ENCODE measurements around the gene KCNG1.

The KCNG1 gene

DNA sequence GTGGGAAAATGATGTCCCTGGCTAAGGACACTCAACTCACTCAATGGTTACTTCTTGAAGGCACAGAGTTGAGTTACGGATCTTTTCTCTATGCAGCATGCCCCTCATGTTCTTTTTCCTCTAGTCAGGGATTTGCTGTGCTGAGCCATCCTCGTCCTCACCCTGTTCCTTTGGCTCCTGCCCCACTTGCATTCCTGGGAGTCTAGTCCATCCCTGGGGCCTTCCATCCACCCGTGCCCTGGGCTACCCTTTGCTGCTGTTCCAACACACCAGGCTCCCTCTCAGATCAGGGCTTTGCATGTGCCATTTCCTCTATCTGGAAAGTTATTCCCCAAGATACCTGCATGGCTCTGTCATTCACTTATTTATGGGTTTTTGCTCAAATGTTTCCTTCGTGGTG is 13.3 kb upstream of the KCNG1 start:
- ATAC-seq (no peak), DNase-seq (no peak)

DNA sequence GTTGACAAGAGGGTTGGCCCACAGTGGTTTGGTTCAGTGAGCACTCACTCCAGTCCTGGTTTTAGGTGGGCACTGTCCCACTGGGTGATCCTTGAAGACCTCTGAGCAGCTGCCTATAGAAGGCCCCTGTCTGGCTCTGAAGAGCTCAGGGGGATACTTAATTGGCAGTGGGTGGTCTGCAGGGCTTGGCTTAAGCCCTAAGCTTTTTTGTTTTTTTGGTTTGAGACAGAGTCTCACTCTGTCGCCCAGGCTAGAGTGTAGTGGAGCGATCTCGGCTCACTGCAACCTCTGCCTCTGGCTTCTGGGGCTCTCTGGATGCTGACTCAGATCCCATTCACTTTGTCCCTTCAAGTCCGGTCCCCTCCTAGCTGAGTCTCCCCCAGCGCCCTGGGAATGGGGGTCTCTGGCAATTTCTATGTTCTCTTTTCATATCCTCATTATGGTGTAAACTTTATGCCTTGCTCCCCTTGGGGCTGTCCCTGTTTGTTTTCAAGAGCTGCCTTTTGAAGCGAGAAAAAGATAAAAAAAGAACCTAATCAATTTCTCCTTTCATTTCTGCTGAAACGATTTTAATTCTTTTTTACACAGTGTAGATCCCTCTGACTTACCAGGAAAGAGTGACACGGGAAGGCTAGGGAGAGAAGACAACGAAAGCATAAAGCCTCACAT is 12.2 kb upstream of the KCNG1 start:
- DNase-seq: no peak
- ATAC-seq: no peak

- ATAC-seq (no peak), DNase-seq (no peak)
Measured at GRCh38 chr20:51034476-51034875, 11.6 kb upstream of the KCNG1 start.

DNA sequence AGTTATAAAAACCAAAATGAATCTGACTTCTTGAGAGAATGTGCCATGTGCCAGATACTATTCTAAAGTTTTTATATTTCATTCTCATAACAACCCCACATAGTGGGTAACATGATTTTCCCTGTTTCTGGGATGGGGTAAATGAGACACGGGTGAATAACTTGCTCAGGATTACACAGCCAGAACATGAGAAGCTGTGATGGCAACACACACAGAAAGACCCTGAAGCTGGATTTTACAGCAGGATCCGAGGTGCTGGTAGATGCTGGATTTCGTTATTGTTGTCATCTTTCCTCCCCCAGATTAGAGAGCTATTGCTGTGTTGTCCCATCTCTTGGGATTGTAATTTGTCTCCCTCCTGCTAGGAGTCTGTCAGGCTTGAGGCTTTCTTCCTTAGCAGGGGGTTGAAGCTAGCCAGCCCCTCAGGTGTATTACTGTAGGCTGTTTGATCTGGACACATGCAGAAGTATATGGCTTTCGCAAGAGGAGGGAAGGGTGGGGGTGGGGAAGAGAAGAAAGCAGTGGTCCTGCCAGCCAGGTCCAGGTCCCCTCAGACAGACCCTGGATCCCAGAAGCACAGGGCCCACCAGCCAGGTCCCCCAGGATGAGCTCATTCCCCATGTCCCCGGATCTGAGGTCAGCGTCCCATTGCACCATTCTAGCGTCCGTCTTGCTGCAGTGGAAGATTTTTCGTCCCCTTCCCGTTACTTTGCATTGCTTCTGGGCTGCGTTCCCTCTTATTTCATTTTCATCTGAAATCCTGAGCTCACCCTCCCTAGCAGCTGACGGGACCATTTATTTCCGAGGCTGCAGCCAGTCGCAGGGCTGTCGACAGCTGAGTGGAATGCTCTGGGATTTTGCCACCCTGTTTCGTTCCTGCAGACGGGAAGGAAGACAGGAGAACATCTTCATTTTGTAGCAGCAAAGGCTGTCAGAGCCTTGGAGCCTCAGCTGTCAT is 7.3 kb upstream of the KCNG1 start:
- DNase-seq: no peak
- no peak for ATAC-seq

DNA sequence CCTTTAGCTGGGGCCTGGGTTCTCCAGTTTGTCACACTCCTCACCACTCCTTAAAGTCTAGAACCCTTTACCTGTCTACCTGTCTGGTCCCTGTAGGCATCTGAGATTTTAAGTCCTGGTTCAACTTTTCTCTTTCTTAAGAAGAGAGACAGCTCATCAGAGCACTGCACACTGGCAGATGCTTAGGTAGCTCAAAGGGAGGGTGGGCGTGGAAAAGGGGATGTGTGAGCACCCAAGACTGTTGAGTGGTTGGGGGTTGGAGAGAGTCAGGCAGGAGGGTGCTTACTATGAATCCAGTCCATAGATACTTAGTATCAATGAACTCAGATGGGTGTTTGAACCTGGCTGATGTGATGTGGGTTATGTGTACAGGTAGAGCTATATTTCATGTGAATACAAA is 6.6 kb upstream of the KCNG1 start:
- DNase-seq (no peak), ATAC-seq (no peak)

GRCh38 chr20:51028616-51029212 is 5.8 kb upstream of the KCNG1 start:
- DNase-seq: no peak
- ATAC-seq: no peak

- ATAC-seq: no peak
- no peak for DNase-seq
Measured at GRCh38 chr20:51027035-51027795, 4.3 kb upstream of the KCNG1 start.

GRCh38 chr20:51026269-51026668 is 3.4 kb upstream of the KCNG1 start:
- DNase-seq: no peak
- ATAC-seq: no peak

GRCh38 chr20:51024761-51025160 is 1.9 kb upstream of the KCNG1 start:
- ATAC-seq: no peak
- DNase-seq: no peak

- ATAC-seq: no peak
Measured at GRCh38 chr20:51023617-51024155, 779 bp upstream of the KCNG1 start.

GRCh38 chr20:51022227-51022802 is 592 bp downstream of the KCNG1 start:
- ATAC-seq (no peak), DNase-seq (no peak)

More at GRCh38 chr20:51023617-51024155, 779 bp upstream of the KCNG1 start:
- no peak for DNase-seq

GRCh38 chr20:51021067-51022025 is 1.6 kb downstream of the KCNG1 start:
- ATAC-seq (no peak), DNase-seq (no peak)

DNA sequence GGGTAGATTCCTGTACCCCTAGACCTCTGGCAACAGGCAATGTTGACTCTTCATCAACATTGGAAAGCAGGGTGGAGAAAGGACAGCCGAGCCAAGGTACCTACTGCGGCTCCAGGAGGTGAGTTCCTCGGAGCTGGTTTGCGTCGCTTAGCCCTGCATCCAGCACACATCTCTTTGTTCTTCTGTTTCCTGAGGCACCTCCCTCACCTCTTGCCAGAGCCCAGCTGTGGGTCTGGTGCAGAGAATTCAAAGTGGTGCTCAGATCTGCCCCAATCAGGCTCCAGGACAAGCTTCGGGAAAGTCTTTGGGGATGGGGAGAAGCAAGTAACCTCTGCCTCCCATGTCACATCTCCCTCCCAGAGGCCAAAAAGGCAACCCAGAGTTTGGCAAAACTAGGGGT is 2.2 kb downstream of the KCNG1 start:
- ATAC-seq (no peak), DNase-seq (no peak)

DNA sequence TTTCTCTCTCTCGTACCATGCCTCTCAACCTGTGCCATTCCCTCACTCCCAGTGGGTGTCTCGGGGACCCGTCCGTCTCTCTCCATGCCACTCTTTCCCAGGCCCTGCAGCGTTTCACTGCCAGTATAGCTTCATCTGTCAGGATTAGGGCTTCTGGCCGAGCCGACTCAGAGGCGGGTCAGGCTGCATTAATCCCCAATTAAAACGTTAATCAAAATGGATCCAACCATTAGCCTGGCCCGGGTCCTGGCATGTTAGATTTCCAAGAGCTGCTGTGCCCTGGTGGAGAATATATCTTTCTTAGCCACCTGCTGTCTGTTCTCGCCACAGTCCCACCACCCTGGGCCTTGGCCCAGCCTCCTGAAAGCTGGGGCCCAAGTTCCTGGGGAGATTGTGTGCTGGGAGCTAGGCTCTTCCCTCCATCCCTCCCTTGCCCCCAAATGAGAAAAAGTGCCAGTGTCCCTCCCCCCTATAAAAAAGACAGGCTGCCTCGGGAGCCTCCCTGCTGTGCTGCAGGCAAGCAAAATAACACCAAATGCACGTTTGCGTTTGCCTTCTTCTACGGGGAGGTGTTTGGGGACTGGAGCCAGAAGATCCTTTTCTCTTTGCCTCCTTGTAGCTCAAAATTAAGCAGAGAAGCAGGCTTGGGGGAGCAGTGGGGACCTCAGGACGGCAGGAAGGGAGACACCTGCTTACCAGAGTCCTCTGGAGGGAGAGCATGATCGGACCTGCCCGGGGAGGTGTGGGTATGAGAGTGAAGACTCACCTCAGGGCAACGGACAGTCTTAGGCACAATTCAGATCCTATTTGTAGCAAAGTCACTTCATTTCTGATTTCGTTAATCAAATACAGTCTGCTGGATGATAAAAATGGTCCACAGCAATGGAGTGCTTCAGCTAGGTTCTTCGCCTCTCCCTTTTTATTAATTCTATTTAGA is 3.0 kb downstream of the KCNG1 start:
- DNase-seq (no peak), ATAC-seq (no peak)

DNA sequence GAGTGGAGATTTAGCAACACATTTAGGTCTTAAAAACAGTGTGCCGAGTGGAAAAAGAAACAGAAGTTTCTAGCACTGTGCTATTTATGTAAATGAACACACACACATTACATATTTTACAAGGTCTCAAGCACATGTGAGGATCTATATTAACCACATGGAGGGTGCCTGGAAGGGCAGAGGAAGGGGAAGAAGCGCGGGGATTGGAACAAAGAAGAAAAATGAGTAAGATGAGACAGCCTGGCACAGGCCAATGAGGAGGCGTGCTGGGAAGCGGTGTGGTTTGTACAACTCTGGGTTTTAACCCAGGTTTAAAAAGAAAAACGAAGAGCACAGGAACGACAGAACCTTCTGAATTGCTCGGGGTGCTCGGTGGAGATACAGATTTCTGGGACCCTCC is 5.7 kb downstream of the KCNG1 start:
- DNase-seq: no peak

GRCh38 chr20:51016521-51016920 is 6.4 kb downstream of the KCNG1 start:
- no peak for ATAC-seq
- DNase-seq: no peak

More for the DNA sequence above, 5.7 kb downstream of the KCNG1 start:
- ATAC-seq: no peak

- DNase-seq (peak; percentile 57), ATAC-seq (no peak)
Measured at GRCh38 chr20:51014797-51015722, 7.8 kb downstream of the KCNG1 start.
